ENCODE measurements around the gene MRPL20.

- TF ChIP-seq CTCF (IDR thresholded peaks at IDR 0.05) = no peak
- TF ChIP-seq POLR2A (IDR thresholded peaks at IDR 0.05) = no peak
Measured at GRCh38 chr1:1438531-1439381, 31.7 kb upstream of the MRPL20 start.
